K562 (cell line): ENCODE results near the gene SGMS1. TPM values are rescaled to one million over a fixed set of nuclear protein-coding genes. Genes with fewer than 3 reads are reported as not detected.

Experiments
- CXXC5 ChIP-seq: fragments of 250-450 bp; sonication (Bioruptor Pico); IDR thresholded peaks from 2 replicates; pipeline ENCODE4 v1.8.0; 2022; ENCODE audit warnings: inconsistent platforms, mild to moderate bottlenecking, moderate library complexity
- NRF1 ChIP-seq, 2 experiments: fragments of 450-650 bp; IDR thresholded peaks in 1 of 2; conservative IDR thresholded peaks in 1 of 2; 2 replicates each; pipeline ENCODE4 v1.6.1; 2014; ENCODE audit warnings: mild to moderate bottlenecking in 2 of 2
- NUFIP1 ChIP-seq: fragments of 450-650 bp; IDR thresholded peaks from 2 replicates; pipeline ENCODE4 v1.6.1; 2018; ENCODE audit not compliant: partially characterized antibody
- ZNF24 ChIP-seq: fragments of 450-650 bp; IDR thresholded peaks from 2 replicates; pipeline ENCODE4 v1.6.1; 2016
- ZNF584 ChIP-seq: fragments of 200-800 bp; sonication (Bioruptor generic); IDR thresholded peaks from 2 replicates; pipeline ENCODE4 v1.6.1; 2016; ENCODE audit warnings: low read depth, mild to moderate bottlenecking, missing genetic modification characterization, missing compliant biosample characterization
- polyA plus RNA-seq, 8 experiments: library from polyadenylated mRNA; depleted of rRNA in 4 of 8; stranded (reverse) in 5 of 8; unstranded in 3 of 8; fragments of >200 nt; fragmentation: Nextera tagmentation in 2 of 8; fragmentation: Illumina TruSeq in 1 of 8; extraction: Ambion mirVana in 2 of 8; extraction: Trizol in 1 of 8; gene quantifications; 2 replicates each; pipeline versions ENCODE4 v1.2.1 to v1.2.3, GENCODE V29; 2011 to 2014; ENCODE audit warnings: inconsistent platforms in 1 of 8, missing spikeins in 1 of 8
- total RNA-seq, 7 experiments: library from RNA; depleted of rRNA in 6 of 7; stranded (reverse); fragments of >200 nt in 6 of 7; fragmentation: Illumina TruSeq in 2 of 7; extraction: Trizol in 2 of 7; gene quantifications; 2 replicates each; pipeline versions ENCODE4 v1.2.1 to v1.2.3, GENCODE V29; 2011 to 2021; ENCODE audit warnings: low replicate concordance in 1 of 7
- TF ChIP-seq, protein P1 (sequence below): fragments of 450-650 bp; IDR thresholded peaks from 2 replicates; pipeline ENCODE4 v1.6.1; 2016; ENCODE audit warnings: missing biosample characterization, missing genetic modification characterization
- TF ChIP-seq, protein P2 (sequence below): fragments of 450-650 bp; formaldehyde crosslinking; IDR thresholded peaks from 2 replicates; pipeline ENCODE4 v1.4.0; 2022; ENCODE audit warnings: missing genetic modification characterization
- TF ChIP-seq, protein P3 (sequence below): sonication (generic); formaldehyde crosslinking; IDR thresholded peaks from 2 replicates; pipeline ENCODE4 v1.8.0; 2022; ENCODE audit warnings: missing genetic modification reagents, mild to moderate bottlenecking, borderline replicate concordance
- TF ChIP-seq, protein P4 (sequence below), 2 experiments: fragments of 450-650 bp; IDR thresholded peaks; 2 replicates each; pipeline ENCODE4 v1.6.1; 2018; ENCODE audit warnings: mild to moderate bottlenecking in 2 of 2, low read depth in 1 of 2; ENCODE audit not compliant: partially characterized antibody in 2 of 2
- TF ChIP-seq, protein P5 (sequence below): fragments of 450-650 bp; formaldehyde crosslinking; IDR thresholded peaks from 2 replicates; pipeline ENCODE4 v1.4.0; 2022; ENCODE audit warnings: mild to moderate bottlenecking, moderate library complexity

Gene SGMS1
- total and polyA plus RNA-seq, 9 of the 15 experiments (the other 6 are each of a cell fraction or from before 2014, with no cell fraction given) = 22.6 to 232 (median 82.2) TPM

DNA sequence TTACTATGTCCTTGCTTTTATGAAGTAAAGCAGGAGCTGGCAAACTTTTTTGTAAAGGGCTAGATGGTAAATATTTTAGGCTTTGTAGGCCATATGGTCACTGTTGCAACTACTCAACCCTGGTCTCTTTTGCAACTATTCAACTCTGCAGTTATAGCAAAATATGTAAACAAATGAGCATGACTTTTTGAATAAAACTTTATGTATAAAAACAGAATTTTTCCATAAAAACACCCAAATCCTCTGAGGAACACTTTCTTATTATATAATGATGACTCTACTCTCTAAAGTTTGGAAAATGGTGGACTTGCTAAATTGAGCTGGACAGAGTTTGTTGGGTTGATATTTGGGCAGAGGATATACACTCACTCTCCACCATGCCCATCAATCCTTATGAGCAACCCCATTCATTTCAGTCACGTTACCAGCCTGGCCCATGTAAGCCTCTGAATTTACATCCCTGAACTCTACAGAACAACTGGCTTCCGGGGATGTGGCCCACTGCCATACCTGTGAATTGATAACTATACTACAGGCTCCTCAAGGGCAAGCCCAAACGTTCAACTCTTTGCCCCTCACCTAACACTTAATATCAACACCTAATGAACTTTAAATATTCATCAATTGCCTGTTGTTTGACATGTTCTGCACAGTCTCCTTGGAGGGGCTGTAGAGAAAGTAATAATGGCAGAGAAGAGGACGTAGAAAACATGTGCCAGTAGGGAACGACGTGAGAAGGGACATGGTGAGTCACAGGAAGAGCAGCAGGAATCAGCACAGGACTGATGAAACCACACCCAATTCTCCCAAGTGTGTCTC lies 37.6 kb downstream of the SGMS1 start (continued):
- TF ChIP-seq, protein P1, sequence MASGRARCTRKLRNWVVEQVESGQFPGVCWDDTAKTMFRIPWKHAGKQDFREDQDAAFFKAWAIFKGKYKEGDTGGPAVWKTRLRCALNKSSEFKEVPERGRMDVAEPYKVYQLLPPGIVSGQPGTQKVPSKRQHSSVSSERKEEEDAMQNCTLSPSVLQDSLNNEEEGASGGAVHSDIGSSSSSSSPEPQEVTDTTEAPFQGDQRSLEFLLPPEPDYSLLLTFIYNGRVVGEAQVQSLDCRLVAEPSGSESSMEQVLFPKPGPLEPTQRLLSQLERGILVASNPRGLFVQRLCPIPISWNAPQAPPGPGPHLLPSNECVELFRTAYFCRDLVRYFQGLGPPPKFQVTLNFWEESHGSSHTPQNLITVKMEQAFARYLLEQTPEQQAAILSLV = peak; percentile 87
- TF ChIP-seq, protein P2, sequence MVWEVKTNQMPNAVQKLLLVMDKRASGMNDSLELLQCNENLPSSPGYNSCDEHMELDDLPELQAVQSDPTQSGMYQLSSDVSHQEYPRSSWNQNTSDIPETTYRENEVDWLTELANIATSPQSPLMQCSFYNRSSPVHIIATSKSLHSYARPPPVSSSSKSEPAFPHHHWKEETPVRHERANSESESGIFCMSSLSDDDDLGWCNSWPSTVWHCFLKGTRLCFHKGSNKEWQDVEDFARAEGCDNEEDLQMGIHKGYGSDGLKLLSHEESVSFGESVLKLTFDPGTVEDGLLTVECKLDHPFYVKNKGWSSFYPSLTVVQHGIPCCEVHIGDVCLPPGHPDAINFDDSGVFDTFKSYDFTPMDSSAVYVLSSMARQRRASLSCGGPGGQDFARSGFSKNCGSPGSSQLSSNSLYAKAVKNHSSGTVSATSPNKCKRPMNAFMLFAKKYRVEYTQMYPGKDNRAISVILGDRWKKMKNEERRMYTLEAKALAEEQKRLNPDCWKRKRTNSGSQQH (CRISPR knock-in tag) = 0 out of 2 replicates have a peak, but pooled peaks have one; percentile 15
- peak; percentile 94 for TF ChIP-seq CXXC5
- peak; percentile 97 for TF ChIP-seq ZNF584 (CRISPR knock-in tag)
- TF ChIP-seq NRF1 (conservative IDR thresholded peaks at IDR 0.05 in 1 of 2, IDR thresholded peaks at IDR 0.05 in 1 of 2) = peak; percentile 24 to 41; a peak in 2 of 4 replicates
- TF ChIP-seq, protein P3, sequence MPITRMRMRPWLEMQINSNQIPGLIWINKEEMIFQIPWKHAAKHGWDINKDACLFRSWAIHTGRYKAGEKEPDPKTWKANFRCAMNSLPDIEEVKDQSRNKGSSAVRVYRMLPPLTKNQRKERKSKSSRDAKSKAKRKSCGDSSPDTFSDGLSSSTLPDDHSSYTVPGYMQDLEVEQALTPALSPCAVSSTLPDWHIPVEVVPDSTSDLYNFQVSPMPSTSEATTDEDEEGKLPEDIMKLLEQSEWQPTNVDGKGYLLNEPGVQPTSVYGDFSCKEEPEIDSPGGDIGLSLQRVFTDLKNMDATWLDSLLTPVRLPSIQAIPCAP = 0 out of 2 replicates have a peak, but pooled peaks have one; percentile 45
- TF ChIP-seq, protein P4, sequence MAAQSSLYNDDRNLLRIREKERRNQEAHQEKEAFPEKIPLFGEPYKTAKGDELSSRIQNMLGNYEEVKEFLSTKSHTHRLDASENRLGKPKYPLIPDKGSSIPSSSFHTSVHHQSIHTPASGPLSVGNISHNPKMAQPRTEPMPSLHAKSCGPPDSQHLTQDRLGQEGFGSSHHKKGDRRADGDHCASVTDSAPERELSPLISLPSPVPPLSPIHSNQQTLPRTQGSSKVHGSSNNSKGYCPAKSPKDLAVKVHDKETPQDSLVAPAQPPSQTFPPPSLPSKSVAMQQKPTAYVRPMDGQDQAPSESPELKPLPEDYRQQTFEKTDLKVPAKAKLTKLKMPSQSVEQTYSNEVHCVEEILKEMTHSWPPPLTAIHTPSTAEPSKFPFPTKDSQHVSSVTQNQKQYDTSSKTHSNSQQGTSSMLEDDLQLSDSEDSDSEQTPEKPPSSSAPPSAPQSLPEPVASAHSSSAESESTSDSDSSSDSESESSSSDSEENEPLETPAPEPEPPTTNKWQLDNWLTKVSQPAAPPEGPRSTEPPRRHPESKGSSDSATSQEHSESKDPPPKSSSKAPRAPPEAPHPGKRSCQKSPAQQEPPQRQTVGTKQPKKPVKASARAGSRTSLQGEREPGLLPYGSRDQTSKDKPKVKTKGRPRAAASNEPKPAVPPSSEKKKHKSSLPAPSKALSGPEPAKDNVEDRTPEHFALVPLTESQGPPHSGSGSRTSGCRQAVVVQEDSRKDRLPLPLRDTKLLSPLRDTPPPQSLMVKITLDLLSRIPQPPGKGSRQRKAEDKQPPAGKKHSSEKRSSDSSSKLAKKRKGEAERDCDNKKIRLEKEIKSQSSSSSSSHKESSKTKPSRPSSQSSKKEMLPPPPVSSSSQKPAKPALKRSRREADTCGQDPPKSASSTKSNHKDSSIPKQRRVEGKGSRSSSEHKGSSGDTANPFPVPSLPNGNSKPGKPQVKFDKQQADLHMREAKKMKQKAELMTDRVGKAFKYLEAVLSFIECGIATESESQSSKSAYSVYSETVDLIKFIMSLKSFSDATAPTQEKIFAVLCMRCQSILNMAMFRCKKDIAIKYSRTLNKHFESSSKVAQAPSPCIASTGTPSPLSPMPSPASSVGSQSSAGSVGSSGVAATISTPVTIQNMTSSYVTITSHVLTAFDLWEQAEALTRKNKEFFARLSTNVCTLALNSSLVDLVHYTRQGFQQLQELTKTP (IDR thresholded peaks at IDR 0.05; ENCODE audit: low read depth in 1 of 2, partially characterized antibody in 2 of 2) = peak in 1 of 2 experiments; percentile 49
- peak; percentile 66; the same call in 1 of the 2 replicates for TF ChIP-seq ZNF24
- peak; percentile 63 for TF ChIP-seq NUFIP1
- TF ChIP-seq, protein P5, sequence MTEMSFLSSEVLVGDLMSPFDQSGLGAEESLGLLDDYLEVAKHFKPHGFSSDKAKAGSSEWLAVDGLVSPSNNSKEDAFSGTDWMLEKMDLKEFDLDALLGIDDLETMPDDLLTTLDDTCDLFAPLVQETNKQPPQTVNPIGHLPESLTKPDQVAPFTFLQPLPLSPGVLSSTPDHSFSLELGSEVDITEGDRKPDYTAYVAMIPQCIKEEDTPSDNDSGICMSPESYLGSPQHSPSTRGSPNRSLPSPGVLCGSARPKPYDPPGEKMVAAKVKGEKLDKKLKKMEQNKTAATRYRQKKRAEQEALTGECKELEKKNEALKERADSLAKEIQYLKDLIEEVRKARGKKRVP (CRISPR knock-in tag) = peak; percentile 72
